ENCODE results near the gene OR7G1. TPM values are rescaled to one million over a fixed set of nuclear protein-coding genes. Genes with fewer than 3 reads are reported as not detected.

OR7G1 gene
- total RNA-seq (not detected in 2 replicates), polyA plus RNA-seq (not detected in 2 replicates)

- Histone ChIP-seq H3K4me1 (ENCODE audit: low read depth) (no peaks in the 10 kb centered on the region), H3K27me3 (no peaks in the 10 kb centered on the region), H3K9me3 (ENCODE audit: low read depth) (no peaks in the 10 kb centered on the region), H3K27ac (no peak within 1 kb of the TSS), H3K36me3 (no peaks in the 10 kb centered on the region), H3K4me3 (no peak within 1 kb of the TSS)
- no peak for TF ChIP-seq CTCF (IDR thresholded peaks at IDR 0.05; ENCODE audit: low read depth, low read length)
- no peak for DNase-seq (ENCODE audit: low read depth in 1 of 2, low spot score in 1 of 2)
Measured at GRCh38 chr19:9115307-9115813, at the start of gene OR7G1. Gene OR7G1 (minus strand): TSS chr19:9115763. CDS start chr19:9115763, 0 bp downstream.

- peaks cover 29% of the 10 kb centered on the region for H3K36me3 ChIP-seq
- DNase-seq (ENCODE audit: low read depth in 1 of 2, low spot score in 1 of 2), result peak in 1 of 2 donors; percentile 9
- no peak for TF ChIP-seq CTCF (IDR thresholded peaks at IDR 0.05; ENCODE audit: low read depth, low read length)
Measured at GRCh38 chr19:9165261-9165660, 49.7 kb upstream of the OR7G1 start.

GRCh38 chr19:9161427-9161826 lies 45.9 kb upstream of the OR7G1 start:
- no peak overlapping the region for H3K4me3 ChIP-seq
- TF ChIP-seq CTCF (IDR thresholded peaks at IDR 0.05; ENCODE audit: low read depth, low read length), result no peak

More at GRCh38 chr19:9165261-9165660, 49.7 kb upstream of the OR7G1 start:
- Histone ChIP-seq H3K9me3 (ENCODE audit: low read depth) (no peaks in the 10 kb centered on the region), H3K4me1 (ENCODE audit: low read depth) (no peaks in the 10 kb centered on the region), H3K4me3 (no peak overlapping the region), H3K27ac (no peak overlapping the region), H3K27me3 (no peaks in the 10 kb centered on the region)

GRCh38 chr19:9159891-9160290 lies 44.3 kb upstream of the OR7G1 start:
- H3K4me1 ChIP-seq (ENCODE audit: low read depth), result no peaks in the 10 kb centered on the region
- H3K27me3 ChIP-seq, result no peaks in the 10 kb centered on the region
- H3K9me3 ChIP-seq (ENCODE audit: low read depth), result peaks cover 4% of the 10 kb centered on the region
- no peak overlapping the region for H3K4me3 ChIP-seq
- no peak for DNase-seq (ENCODE audit: low read depth in 1 of 2, low spot score in 1 of 2)
- peaks cover 58% of the 10 kb centered on the region for H3K36me3 ChIP-seq
- H3K27ac ChIP-seq, result no peak overlapping the region
- no peak for TF ChIP-seq CTCF (IDR thresholded peaks at IDR 0.05; ENCODE audit: low read depth, low read length)

More at GRCh38 chr19:9161427-9161826, 45.9 kb upstream of the OR7G1 start:
- no peak for DNase-seq (ENCODE audit: low read depth in 1 of 2, low spot score in 1 of 2)
- Histone ChIP-seq H3K9me3 (ENCODE audit: low read depth) (peaks cover 4% of the 10 kb centered on the region), H3K4me1 (ENCODE audit: low read depth) (no peaks in the 10 kb centered on the region), H3K27ac (no peak overlapping the region), H3K36me3 (peaks cover 58% of the 10 kb centered on the region), H3K27me3 (no peaks in the 10 kb centered on the region)

GRCh38 chr19:9156304-9156703 lies 40.7 kb upstream of the OR7G1 start:
- Histone ChIP-seq H3K4me3 (no peak overlapping the region), H3K36me3 (peaks cover 39% of the 10 kb centered on the region), H3K27ac (no peak overlapping the region), H3K27me3 (no peaks in the 10 kb centered on the region), H3K9me3 (ENCODE audit: low read depth) (peaks cover 4% of the 10 kb centered on the region), H3K4me1 (ENCODE audit: low read depth) (no peaks in the 10 kb centered on the region)
- TF ChIP-seq CTCF (IDR thresholded peaks at IDR 0.05; ENCODE audit: low read depth, low read length), result no peak
- no peak for DNase-seq (ENCODE audit: low read depth in 1 of 2, low spot score in 1 of 2)
